GM21723 (cell line): ENCODE measurements around the gene STIM2.

ENCODE experiments used
- ATAC-seq: cut with Tn5 transposase; IDR thresholded peaks from one replicate; pipeline ENCODE4 v1.9.1; 2021; ENCODE audit warnings: mild to moderate bottlenecking, moderate library complexity; ENCODE audit not compliant: unreplicated experiment

The STIM2 gene

DNA sequence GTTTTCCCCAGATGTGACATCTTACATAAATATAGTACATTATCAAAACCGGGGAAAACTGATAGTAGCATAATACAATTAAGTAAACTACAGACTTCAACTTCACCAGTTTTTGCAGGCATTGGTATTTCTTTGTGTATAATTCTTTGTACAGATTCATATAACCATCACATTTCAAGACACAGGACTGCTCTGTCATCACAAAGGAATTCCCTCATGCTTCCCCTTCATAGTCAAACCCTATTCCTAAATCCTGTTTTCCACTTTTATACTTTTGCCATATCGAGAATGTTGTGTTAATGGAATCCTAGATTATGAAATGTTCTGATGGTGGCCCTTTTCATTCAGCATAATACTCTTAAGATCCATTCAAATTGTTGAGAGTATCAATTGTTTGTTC lies 36.0 kb downstream of the STIM2 start:
- no peak for ATAC-seq

DNA sequence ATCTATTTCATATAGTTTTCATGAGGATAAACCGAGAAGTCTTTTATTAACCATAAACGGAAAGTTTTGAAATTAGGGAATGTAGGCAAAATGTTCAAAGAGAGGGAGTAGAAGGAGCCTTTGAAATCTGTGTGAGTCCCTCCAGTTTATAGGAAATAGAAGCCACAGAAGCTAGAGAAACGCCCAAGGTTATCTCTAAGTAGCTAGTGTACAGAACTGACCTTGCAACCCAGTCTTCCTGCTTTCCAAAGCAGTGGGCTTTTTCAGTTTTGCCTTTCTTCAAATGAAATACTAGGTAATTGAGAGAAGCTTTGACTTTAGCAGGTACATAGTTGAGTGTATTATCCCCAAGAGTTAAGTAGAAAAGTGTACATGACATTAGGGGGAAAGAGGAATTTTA lies 39.4 kb downstream of the STIM2 start:
- ATAC-seq: no peak

DNA sequence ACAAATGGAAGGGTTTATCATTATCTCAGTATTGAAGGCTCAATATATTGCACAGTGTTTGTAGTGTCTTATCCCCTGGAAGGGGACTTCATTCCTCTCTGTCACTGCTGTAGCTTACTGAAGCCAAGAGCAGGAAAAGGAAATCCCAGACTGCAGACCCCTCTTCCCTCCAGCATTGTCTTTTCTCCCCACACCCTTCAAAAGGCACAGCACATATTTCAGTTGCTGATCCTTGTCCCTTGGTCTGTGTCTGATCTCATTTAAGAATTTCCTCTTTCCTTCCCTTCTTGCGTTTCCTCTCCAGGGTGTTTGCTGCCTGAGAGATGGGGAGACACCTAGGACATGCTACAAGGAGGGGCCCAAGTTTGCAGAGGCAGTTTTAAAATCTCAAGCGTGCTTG lies 40.1 kb downstream of the STIM2 start:
- ATAC-seq: no peak

DNA sequence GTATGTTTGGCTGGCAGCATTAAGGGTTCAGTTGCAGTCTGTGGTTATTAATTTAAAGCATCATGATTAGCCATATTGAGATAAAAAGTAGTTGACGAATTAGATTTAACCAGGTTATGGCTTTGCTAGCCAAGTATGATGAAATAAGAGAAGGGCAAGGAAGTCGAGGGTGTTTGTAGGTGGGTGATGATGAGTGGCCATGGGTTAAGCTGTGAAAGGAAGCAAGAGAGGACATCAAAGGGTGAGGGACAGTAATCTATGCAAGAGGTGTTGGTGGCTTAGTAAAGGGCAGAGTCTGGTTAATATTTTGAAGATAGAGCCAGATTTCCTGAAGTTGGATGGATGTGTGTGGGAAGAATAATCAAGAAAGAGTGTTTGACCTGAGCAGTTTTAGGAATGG lies 44.5 kb downstream of the STIM2 start:
- ATAC-seq: no peak

DNA sequence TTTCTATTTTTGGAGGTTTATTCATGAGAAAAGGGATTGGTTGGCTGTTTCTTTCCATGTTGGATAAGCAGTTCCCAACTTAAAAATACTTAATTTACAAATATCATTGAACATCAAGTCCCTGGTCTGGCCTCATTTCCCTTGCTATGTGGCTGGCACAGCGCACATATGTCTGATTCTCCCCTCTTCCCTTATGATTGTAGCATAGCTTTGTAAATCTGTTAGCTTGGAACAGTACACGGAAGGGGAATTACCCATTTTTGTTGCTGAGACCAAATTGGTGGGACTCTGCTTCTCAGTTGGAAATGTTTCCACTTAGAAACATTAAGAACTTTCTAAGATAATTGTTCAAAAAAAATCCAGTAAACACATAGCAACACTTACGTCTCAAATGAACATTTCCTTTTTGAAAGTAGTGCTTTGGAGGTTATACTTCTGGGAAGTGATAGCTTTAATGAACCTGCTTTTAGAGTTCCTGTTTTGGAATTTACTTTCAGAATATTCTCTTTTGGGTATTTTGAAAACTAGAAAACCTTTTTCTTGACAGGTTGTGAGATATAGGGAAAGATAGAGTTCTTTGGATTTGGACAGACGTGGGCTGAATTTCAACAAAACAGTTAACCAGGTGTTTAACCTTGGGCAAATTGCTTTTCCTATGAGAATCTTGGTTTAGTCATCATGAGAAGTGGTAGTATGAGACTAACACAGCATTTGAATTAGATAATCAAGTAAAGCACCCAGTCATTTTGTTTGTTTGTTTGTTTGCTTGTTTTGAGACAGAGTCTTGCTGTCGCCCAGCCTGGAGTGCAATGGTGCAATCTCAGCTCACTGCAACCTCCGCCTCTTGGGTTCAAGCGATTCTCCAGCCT lies 47.3 kb downstream of the STIM2 start:
- peak; percentile 37 for ATAC-seq

DNA sequence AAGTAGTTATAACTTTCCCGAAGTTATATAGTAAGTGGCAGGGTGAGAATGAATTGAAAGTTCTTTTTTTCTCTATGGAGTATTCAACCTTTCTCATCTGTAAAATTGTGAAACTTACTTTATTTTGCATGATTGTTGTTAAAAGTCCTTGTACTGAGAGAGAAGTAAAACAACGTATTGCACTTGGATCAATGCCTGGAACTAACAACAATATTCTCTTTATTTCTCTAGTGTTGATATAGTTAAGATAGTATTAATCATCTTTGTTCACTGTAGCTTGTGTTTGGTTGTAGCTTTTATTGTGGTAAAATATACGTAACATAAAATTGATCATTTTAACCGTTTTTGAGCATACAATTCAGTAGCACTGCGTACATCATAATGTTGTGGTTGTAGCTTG lies 48.7 kb downstream of the STIM2 start:
- no peak for ATAC-seq

DNA sequence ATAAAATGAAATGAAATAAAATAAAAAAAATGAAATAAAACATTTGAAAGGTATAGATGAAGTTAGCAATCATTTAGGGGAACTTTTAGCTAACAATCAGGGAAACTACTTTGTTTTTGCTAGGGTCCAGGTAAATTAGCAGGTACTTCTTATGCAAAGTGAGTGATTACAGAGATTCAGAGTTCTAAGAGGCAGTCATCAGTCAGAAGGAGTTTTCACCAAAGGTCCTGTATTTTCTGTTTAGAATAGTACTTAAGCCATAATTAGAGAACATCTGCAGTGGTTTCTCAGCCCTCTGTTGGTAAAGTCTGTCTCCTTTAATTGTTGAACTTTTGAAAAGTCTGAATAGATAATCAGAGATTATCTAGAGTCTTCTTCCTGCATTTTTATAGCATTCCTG lies 50.6 kb downstream of the STIM2 start:
- ATAC-seq: no peak

DNA sequence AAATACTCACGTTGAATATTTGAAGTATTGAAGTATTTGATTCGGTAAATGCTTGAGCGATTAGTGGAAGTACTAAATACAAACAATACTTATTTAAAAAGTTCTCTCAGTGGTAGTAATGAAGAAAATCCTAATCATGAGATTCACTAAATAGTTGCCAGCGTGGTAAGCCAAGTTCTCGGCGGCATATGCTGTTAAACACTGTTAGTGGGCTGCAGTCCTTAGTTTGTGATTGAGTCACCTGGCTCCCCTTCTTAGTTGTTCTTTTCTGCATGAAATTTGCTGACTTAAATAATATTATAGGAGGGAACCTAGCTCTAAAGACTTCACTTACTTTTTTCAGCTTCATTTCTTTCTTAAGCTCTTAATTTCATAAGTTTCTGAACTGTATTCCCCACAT lies 51.4 kb downstream of the STIM2 start:
- ATAC-seq: no peak

DNA sequence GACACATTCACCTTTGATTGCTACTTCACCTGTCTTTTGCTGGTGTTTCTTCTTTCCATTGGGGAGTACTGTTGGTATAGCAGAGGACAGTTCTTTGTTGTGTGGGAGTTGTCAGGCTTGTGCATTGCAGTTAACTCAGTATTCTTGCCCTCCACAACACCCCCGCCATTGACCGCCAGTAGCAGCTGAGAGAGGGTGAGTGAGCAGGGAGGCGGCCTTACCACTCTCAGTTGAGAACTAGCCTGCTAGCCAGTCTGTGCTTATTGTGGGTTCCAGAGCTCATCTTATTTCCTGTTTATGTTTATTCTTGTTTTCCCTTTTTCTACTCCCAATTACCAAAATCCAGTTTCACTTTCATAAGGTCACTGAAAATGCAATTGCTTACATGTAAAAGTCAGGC lies 52.2 kb downstream of the STIM2 start:
- peak; percentile 69 for ATAC-seq

DNA sequence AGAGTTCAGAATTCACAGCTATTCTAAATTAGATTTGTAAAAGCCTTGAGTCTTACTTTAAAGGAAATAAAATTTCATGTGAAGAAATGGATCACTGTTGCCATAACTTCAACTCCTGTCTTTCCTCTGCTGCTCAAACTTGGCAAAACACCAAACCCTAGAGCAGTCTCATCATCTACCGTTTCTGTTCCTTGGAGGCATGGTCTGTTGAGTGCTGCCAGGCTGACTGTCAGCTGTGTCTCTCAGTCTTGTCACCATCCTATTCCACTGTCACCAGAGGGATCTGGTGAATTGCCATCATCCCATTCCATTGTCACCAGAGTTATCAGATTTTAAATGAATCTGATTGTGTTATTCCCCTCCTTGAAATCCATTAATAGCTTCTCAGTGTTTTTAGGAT lies 55.6 kb downstream of the STIM2 start:
- ATAC-seq: no peak

DNA sequence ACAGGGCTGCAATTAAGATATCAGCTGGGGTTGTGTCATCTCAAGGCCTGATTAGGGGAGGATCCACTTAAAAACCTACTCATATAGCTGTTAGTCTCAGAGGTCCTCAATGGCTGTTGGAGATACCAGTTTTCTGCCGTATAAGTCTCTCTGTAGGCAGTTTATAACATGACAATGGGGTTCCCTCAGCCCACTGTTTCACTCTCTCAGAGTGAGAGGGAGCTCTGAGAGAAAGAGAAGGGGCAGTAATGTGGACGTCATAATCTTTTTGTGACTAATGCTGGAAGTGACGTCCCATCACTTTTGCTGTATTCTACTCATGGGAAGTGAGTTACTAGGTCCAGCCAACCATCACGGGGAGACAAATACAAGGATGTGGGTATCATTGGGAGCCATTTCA lies 70.3 kb downstream of the STIM2 start:
- no peak for ATAC-seq

DNA sequence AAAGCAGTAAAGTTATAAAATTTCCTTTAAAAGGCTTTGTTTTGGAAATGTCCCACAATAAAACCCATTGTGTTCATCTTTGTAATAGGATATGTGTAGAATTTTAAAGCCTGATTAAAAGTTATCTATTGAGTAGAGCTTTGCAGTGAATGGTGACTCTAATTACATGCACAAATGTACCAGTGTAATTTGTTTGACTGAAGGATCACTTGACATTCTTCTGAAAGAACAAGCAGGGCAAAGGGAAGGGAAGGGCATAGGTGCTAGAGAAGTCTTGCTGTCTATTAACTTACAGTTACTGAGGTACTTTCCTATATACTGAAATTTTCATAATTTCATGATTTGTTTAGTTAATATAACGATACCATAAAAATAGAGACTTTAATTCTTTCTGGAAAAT lies 70.8 kb downstream of the STIM2 start:
- ATAC-seq: no peak

DNA sequence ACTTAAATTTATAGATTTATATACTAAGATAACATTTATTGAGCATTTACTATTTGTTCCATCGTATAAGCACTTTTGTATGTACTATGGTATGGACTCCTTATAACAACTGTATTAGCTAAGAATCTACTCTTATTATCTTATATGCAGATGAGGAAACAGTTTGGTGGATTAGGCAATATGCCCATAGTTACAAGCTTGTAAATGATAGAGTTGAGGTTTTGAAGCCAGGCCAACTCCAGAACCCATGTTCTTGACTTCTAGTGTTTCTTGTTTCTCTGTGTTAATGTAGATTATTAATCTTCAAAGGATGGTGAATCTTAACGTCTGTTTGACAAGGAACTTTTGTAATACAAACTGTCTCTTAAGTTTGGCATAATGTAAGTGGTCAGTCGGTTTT lies 71.3 kb downstream of the STIM2 start:
- ATAC-seq: no peak

DNA sequence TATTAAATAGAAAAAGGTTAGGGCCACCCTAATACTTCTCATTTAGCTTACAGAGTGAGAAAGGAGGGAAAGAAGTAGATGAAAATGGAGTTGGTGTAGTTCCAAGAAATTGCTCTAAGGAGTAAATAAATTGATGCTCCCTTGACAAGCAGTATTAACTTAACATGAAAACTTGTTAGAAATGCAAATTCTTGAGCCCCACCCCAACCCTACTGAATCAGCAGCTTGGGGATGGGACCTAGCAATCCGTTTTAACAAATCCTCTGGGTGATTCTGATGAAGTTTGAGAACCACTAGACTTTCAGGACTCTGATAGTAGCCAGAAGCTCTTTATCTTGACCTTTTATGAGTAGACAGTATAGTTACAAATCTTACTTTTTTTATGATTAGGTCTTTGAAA lies 74.8 kb downstream of the STIM2 start:
- no peak for ATAC-seq

DNA sequence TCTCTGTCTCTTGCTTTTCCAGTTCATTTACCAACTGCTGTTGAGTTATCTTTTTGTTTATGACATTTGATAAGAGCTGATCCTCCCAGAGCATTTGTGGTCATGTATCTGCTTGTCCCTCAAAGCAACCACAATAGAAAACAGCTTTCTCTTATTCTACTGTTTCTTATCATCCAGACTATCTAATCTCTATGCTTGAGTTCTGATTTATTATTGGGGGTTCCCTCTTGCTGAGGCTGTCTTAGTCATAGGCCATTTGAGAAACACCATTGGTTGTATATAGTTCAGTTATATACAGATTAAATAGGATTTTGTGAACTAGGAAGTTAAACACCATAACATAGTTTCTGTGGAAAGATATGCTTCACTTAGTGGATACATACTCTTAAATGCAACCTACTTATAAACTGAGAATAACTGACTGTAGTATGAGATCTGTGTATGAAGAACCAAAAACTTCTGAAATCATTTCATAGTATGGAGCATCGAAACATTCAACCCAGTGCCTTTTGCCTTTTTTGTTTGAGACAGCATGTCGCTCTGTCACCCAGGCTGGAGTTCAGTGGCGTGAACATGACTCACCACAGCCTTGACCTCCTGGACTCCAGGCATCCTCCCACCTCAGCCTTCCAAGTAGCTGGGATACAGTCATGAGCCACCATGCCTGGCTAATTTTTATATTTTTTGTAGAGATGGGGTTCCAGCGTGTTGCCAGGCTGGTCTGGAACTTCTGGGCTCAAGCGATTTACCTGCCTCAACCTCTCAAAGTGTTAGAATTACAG lies 75.8 kb downstream of the STIM2 start:
- no peak for ATAC-seq

DNA sequence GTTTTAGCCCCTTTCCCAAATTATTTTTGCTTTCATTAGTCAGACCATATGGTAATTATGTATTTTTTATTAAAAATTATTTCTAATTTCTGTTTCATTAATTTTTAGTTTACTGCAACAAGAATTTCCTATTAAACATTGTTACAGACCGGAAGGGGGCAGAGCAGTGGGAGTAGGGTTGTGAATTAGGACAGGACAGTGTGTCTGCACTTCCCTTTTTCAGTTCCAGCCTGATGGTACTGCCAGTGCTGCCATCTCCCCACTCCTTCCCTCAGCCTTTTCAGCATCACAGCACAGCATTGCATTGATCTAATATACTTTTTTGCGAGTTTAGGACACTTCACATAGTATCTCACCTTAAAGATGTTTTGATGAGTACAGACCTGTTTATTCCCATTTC lies 76.5 kb downstream of the STIM2 start:
- ATAC-seq: peak; percentile 74

DNA sequence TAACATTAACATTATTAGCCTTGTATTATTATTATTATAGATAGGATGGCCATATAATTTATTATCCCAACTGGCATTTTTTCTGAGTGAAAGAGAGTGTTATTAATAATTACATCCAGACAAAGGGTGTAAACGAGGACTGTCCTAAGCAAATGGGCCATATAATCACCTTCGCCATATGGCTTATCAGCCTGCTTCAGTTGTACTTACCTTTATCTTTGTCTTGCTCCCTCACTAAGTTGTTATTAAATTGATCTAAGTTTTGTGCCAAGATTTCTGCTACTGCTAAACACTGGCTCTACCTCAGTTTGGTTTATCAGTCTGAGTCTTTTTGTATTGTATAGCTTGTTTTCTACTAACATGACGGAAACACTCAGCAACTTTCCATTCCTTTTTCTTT lies 76.9 kb downstream of the STIM2 start:
- ATAC-seq: no peak

DNA sequence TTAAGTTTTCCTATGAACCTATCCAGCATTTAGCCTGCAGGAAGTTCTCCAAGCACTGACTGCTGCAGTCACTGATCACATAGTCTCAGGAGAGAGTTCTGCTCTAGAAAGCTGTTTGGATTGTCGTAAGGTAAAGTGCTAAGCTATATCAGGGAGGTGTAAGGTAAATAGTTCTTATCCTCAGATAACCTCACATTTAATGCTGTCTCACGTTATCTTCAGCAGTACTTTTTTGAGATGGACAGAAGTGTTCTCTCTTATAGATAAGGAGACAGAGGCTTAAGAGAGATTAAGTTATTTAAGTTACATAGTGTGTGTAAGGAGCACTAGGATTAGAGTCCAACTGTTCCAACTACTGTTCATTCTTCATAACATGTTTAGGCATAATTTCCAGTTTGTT lies 77.9 kb downstream of the STIM2 start:
- ATAC-seq: no peak

DNA sequence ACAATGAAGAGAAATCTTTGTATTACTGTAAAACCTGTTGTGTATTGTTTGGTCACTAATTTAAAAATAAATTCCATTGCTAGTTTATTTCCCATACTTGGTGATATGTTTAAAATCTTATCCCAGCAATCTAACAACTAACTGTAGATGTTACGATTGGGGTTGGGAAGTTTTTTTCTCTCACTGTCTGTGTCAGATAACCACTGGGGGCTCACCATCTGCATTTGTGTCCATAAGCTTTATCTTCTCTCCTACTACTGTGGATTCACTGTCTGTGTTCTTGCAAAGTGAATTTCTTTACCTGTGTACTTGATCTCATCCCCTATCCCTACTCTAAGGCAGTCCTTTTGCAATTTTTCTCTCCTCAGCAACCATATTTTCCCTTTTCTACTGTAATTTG lies 81.3 kb downstream of the STIM2 start:
- no peak for ATAC-seq

DNA sequence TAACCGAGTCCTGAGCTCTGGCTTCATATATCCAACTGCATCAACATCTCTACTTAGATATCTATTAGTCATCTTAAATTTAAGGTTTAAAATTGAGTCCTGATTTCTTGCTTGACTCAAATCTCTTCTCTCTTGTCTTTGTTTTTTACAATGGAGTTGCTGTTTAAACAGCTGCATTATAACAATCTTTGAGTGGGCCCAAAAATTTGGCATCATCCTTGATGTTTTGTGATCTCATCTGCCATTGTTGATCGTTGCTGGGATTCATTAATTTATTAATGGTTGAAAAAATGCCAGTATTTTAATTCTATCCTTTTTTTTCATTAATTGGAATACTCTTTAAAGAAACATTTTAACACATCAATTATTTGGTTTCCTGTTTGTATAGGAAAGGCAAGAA lies 82.2 kb downstream of the STIM2 start:
- ATAC-seq: no peak

DNA sequence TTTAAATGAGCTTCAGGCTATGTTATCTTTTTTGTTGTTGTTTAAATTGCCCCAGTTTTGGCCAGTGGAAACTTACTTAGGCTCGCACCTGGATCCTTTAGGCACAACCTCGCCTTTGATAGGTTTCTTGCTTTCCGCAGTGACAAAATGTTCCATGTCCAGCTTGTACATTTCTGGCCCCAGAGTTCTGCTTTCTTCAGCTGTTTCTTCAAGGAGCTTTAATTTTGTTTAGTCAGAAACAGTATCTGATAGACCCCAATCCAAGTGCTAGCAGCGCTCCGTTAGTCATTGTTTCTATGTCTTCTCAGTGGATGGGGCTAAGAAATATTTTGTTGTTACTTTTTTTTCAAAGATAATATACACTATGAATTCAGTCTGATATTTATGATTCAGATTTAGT lies 82.8 kb downstream of the STIM2 start:
- ATAC-seq: no peak

DNA sequence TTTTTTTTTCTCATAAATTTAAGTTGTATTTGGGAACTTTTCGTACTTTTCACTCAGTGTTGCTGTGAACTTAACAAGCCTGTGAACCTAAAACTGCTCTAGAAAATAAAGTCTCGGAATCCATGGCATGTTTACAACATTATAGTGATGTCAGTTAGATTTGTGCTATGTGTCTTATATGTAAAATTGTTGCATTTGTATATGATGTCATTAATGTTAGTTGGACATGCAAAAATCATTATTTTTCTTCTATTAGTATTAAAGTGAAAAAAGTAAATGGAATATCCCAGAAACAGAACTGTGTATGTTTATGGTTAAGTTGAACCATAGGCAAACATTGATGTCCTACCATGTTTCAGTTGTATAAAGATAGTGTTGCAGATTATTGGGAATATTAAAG lies 85.2 kb downstream of the STIM2 start:
- ATAC-seq: no peak
